Parathyroid adenoma (tissue), 2 donors: ENCODE data around the gene AOAH.

Experiments used
- H2AFZ ChIP-seq: fragments of 300-600 bp; sonication (generic); one replicate; pipeline ENCODE4 v1.7.0; 2017; ENCODE audit warnings: antibody characterized with exemption, mild to moderate bottlenecking
- H3K27ac ChIP-seq: fragments of 300-600 bp; sonication (generic); one replicate; pipeline ENCODE4 v1.7.0; 2017
- H3K27me3 ChIP-seq: fragments of 300-600 bp; sonication (generic); one replicate; pipeline ENCODE4 v1.7.0; 2017; ENCODE audit warnings: low read length; ENCODE audit not compliant: control insufficient read depth, insufficient read depth
- H3K36me3 ChIP-seq: fragments of 300-600 bp; sonication (generic); one replicate; pipeline ENCODE4 v1.7.0; 2017; ENCODE audit warnings: low read length; ENCODE audit not compliant: control insufficient read depth, insufficient read depth
- H3K4me1 ChIP-seq: fragments of 300-600 bp; sonication (generic); one replicate; pipeline ENCODE4 v1.7.0; 2017; ENCODE audit warnings: control low read depth
- H3K4me2 ChIP-seq: fragments of 300-600 bp; sonication (generic); one replicate; pipeline ENCODE4 v1.7.0; 2017; ENCODE audit warnings: low read length
- H3K4me3 ChIP-seq: fragments of 300-600 bp; sonication (generic); one replicate; pipeline ENCODE4 v1.7.0; 2017; ENCODE audit warnings: low read depth, low read length
- H3K79me2 ChIP-seq: fragments of 300-600 bp; sonication (generic); one replicate; pipeline ENCODE4 v1.7.0; 2017; ENCODE audit warnings: control low read depth
- H3K9ac ChIP-seq: fragments of 300-600 bp; sonication (generic); one replicate; pipeline ENCODE4 v1.7.0; 2017; ENCODE audit warnings: mild to moderate bottlenecking
- H3K9me3 ChIP-seq: fragments of 300-600 bp; sonication (generic); one replicate; pipeline ENCODE4 v1.7.0; 2017; ENCODE audit warnings: low read length; ENCODE audit not compliant: control insufficient read depth
- CTCF ChIP-seq: fragments of 300-600 bp; sonication (generic); IDR thresholded peaks from one replicate; pipeline ENCODE4 v1.7.0; 2017; ENCODE audit warnings: antibody characterized with exemption, mild to moderate bottlenecking
- donor health status: primary hyperparathyroidism.

Gene AOAH

GRCh38 chr7:36671432-36671829 is 52.9 kb downstream of the AOAH start:
- Histone ChIP-seq H3K9me3 (no peaks in the 10 kb centered on the region), H3K27me3 (no peaks in the 10 kb centered on the region), H3K27ac (no peak overlapping the region), H3K4me2 (no peak overlapping the region), H3K79me2 (no peaks in the 10 kb centered on the region), H3K4me1 (no peaks in the 10 kb centered on the region), H2AFZ (no peak overlapping the region), H3K4me3 (no peak overlapping the region), H3K9ac (no peak overlapping the region), H3K36me3 (no peaks in the 10 kb centered on the region)
- no peak for TF ChIP-seq CTCF

- H3K36me3 ChIP-seq = no peaks in the 10 kb centered on the region
- H3K27ac ChIP-seq = no peak overlapping the region
- H3K4me1 ChIP-seq = no peaks in the 10 kb centered on the region
- no peak overlapping the region for H2AFZ ChIP-seq
- no peaks in the 10 kb centered on the region for H3K27me3 ChIP-seq
- H3K79me2 ChIP-seq = no peaks in the 10 kb centered on the region
- no peak overlapping the region for H3K4me3 ChIP-seq
- no peak overlapping the region for H3K4me2 ChIP-seq
- H3K9me3 ChIP-seq = no peaks in the 10 kb centered on the region
- peak; percentile 84 for TF ChIP-seq CTCF
- no peak overlapping the region for H3K9ac ChIP-seq
Observed at GRCh38 chr7:36670585-36671431, 53.5 kb downstream of the AOAH start.

- Histone ChIP-seq H2AFZ (no peak overlapping the region), H3K9me3 (no peaks in the 10 kb centered on the region), H3K79me2 (no peaks in the 10 kb centered on the region), H3K4me1 (no peaks in the 10 kb centered on the region), H3K9ac (no peak overlapping the region), H3K4me3 (no peak overlapping the region), H3K27me3 (no peaks in the 10 kb centered on the region), H3K27ac (no peak overlapping the region), H3K36me3 (no peaks in the 10 kb centered on the region), H3K4me2 (no peak overlapping the region)
- no peak for TF ChIP-seq CTCF
Observed at GRCh38 chr7:36668750-36669149, 55.5 kb downstream of the AOAH start.

- TF ChIP-seq CTCF = no peak
- Histone ChIP-seq H3K4me2 (no peak overlapping the region), H2AFZ (no peak overlapping the region), H3K9me3 (no peaks in the 10 kb centered on the region), H3K27ac (no peak overlapping the region), H3K4me3 (no peak overlapping the region), H3K79me2 (no peaks in the 10 kb centered on the region), H3K36me3 (no peaks in the 10 kb centered on the region), H3K27me3 (no peaks in the 10 kb centered on the region), H3K9ac (no peak overlapping the region), H3K4me1 (no peaks in the 10 kb centered on the region)
Observed at GRCh38 chr7:36668080-36668479, 56.2 kb downstream of the AOAH start.
